ENCODE results near the gene FFAR1.

The FFAR1 gene

DNA sequence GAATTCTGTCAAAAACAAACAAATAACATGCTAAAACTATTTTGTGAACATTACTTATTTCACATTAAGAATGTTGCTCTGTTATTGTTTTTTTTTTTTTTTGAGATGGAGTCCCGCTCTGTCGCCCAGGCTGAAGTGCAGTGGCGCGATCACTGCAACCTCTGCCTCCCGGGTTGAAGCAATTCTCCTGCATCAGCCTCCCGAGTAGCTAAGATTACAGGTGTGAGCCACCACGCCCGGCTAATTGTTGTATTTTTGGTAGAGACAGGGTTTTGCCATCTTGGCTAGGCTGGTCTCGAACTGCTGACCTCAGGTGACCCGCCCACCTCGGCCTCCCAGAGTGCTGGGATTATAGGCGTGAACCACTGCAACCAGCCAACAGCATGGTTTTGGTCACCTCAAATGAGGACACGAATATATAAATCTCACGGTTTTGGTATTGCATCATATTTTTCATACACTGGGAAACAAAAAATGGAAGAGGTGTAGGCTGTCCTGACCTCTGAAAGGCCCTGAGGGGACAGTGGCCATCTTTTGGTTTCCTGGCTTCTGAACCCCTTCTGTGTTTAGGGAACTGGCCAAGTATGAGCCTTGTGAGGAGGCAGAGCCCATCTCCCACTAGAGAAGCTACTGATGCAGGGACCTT, 48.7 kb downstream of the FFAR1 start:
- no peak for DNase-seq

DNA sequence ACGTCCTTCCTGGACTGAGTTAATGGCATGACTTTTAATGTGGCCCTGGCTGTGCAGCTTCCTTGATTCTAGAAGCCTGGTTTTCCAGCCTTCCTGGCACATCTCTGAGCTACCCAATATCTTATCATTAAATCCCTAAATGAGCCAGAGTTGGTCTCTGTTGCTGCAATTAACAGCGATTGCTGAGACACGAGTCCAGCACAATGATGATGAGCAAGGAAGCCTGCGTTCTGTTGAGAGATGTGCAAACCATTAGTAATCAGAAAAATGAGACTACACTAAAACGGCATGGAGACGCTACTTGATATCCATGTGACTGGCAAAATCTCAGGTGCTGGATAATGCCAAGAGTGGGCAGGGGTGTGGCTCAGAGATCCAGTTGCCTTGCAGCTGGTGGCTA, 49.4 kb downstream of the FFAR1 start:
- DNase-seq: no peak

Measured in NCI-H1930 (cell line).